ENCODE results near the gene MBNL1.
A peak's percentile ranks its signal among the peaks of the same experiment; 100 is the strongest.

Gene MBNL1

GRCh38 chr3:152253514-152253913 is 15.2 kb upstream of the MBNL1 start:
- no peak for DNase-seq

DNA sequence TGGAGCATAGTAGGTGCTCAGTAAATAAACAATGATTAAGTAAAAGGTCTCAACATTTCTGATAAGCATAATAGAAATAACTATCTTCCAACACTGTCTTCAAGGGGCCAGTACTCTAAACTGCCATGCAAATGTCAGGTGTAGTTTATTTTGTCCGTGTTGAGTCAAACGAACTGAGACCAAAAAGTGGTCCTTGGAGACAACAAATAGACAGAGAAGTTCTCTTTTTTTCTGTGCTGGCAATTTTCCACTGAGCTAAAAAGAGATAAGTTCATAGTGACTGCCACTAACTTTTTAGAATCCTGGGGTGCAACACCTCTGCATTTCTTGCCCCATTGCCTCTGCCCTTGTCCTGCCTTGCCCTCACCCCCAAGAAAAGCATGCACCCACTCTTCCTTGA is 14.7 kb upstream of the MBNL1 start:
- no peak for DNase-seq

- peak in 2 of 6 experiments; percentile 23 to 34 for DNase-seq
Observed at GRCh38 chr3:152255290-152255689, 13.4 kb upstream of the MBNL1 start.

DNA sequence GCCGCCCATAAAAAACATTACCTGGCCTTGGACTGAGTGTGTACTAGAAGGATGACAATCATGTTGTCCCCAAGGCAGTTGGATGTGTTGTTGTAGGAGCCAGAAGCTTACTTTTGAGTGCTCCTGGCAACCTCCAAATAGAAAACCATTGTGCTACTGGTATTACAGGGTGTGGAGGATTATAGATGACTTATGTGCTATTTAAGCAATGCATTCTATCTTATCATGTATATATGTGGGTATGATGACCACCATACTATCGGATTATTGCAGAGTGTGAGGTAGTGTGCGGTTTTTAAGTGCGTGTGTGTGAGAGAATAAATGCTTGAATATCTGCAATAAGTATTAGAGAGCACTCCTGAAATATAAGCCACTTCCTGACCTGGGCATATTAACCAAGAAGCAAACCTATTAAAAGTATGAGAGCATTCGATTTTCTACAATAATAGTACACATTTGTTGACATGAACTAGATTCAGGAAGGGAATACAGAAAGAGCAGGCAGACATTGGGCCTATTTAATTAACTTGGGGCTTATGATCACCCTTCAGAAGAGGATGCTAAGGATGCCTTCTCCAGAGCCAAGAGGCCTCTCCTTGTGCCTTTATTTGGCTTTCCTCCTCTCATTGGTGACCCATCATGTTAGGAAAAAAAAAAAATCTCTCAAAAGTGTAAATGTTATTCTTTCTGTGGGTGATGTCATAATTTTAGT is 11.7 kb upstream of the MBNL1 start:
- DNase-seq: peak in 1 of 6 experiments; percentile 1

DNA sequence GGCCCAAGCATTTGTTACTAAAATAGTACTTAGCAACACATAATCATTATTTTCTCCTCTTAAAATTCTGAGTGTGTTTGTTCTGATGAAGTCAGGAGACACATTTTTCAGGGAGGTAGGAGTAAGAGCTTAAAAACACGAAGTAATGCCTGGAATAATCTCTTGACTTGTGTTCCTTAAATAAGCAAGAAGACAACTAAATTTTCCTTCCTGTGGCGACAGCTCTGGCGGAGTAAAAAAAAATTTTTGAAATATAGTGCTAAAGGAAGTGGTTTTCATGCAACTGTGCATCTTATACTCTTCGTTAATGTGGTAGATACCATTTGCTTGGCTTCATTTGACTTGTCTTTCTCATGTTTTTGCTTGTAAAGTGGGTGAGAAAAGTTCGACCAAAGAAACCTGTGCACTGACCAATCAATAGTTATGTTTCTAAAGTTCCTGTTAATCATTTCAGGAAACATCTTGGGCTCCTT is 11.1 kb upstream of the MBNL1 start:
- DNase-seq: peak in 3 of 6 experiments; percentile 65 to 73 (median 67)

GRCh38 chr3:152258448-152259393 is 10.0 kb upstream of the MBNL1 start:
- peak in 5 of 6 experiments; percentile 14 to 70 (median 45) for DNase-seq

GRCh38 chr3:152259468-152259867 is 9.3 kb upstream of the MBNL1 start:
- no peak for DNase-seq

DNA sequence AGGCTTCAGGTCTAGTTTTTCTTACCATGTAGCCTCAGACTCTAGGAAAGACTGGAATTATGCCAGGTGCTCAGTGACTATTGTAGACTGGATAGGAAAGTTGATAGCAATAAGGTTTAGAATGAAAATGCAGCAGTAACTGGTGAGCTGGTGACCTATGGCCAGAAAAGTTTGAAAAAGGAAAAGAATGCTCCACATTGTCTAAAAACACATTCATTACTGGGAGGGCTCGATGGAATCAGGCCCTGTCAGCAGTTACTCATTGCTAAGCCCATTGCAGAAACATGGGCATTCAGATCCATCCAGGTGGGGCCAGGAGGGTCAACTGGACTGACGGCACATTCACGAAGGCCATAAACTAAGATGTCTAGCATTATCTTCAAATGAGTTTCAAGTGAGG is 8.7 kb upstream of the MBNL1 start:
- DNase-seq: no peak

DNA sequence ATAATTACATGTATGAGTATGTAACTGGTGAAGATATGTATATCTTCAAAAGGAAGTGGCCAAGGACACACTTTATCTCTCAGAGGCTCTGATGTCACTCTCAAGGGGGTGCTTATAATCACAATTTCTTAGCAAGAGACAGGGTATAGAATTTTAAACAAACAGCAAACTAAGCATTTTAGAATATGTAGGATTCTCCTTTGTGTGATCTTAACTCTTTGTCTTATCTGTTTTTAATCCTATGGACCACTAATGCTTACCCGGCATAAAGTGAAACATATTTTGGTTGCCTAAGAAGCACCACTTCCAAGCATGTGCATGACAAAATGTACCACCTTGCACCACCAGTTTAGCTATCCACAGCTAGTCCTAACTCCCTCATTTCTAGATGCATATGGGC is 8.2 kb upstream of the MBNL1 start:
- no peak for DNase-seq

- DNase-seq: no peak
Observed at GRCh38 chr3:152261329-152261728, 7.4 kb upstream of the MBNL1 start.

GRCh38 chr3:152263711-152264110 is 5.0 kb upstream of the MBNL1 start:
- no peak for DNase-seq

DNA sequence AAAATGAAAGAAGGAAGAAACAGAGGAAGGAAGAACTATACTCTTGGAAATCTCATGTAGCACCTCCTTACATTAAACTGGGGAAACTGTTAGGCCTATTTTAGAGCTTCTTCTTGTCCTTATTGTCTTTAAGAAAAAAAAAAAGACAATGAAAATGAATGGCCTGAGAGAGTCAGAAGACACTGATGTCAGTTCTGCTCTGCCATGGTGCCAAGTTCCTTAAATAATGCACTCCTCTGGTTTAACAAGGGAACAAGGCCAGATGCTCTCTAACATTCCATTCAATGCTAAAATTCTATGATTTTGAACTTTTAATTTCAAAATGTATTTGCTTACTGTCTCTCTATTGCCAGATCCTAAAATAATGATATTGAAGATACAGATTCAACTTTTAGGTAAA is 4.4 kb upstream of the MBNL1 start:
- DNase-seq: no peak

- DNase-seq: no peak
Observed at GRCh38 chr3:152266221-152266995, 2.3 kb upstream of the MBNL1 start.

DNA sequence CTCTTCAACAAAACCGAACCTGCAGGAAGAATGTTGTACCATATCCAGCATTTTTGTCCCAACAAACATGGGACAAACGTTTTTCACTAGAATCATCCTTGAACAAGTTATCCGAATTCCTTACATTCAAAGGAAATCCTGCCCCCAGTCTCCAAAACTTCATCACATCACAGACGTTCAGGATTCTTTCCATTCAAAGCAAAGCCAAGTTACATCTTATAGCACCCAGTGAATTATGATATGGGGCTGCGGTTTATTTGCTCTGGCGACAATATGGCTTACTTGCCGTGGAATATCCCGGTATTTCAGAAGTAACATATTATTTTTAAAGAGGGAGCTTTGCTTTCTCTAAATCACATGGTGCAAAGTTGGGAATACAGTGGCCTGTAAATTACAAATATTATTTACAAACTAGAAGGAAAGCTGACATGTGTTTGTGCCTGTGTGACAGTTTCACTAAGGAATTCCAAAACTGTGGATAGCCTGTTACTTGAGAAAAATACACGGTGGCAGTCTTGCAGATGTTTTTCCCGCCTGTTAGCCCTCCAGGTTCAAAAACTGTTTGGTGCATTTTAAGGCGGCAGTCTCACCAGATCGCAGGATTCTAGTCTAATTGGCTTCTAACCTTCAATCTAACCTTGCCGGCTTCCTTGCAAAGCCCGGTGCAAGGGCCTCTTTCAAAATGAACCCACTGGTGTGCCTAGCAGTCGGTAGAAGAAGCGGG is 736 bp upstream of the MBNL1 start:
- DNase-seq: peak in 1 of 6 experiments; percentile 33

DNA sequence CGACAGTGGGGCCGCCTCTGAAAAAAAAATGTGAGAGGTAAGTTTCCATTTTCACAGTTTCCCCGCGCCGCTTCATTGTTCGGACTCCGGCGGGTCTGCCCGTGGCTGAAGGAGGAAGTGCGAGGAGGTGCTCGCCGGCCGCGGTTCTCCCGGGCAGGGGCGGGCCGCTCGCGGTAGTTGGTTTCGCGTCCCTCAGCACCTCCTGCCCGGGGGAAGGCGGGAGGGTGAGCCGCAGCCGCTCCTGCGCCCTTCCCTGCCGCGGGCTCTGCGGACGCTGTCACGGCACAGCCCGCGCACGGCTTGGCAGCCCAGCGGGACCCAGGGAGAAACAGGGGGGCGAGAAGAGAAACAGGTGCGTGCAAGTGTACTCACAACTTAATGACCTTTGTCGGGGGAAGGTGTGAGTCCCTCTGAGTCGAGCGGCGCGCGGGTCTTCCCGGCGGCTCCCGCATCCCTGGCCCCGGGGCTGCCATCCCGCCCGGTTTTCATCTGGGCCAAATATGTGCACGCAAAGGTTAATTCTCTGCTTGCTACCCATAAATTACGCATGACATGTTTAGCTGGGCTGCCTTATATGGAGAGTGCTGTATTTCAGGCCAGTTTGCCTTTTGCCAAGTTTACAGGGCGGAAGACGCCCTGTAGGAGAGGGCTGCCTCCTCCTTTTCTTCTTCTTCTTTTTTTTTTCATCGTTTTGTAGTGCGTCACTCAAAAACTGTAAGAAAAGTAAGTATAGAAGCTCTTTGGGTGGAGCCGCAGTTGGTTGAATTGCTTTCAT is 514 bp downstream of the MBNL1 start:
- DNase-seq: peak; percentile 60 to 88 (median 74)

DNA sequence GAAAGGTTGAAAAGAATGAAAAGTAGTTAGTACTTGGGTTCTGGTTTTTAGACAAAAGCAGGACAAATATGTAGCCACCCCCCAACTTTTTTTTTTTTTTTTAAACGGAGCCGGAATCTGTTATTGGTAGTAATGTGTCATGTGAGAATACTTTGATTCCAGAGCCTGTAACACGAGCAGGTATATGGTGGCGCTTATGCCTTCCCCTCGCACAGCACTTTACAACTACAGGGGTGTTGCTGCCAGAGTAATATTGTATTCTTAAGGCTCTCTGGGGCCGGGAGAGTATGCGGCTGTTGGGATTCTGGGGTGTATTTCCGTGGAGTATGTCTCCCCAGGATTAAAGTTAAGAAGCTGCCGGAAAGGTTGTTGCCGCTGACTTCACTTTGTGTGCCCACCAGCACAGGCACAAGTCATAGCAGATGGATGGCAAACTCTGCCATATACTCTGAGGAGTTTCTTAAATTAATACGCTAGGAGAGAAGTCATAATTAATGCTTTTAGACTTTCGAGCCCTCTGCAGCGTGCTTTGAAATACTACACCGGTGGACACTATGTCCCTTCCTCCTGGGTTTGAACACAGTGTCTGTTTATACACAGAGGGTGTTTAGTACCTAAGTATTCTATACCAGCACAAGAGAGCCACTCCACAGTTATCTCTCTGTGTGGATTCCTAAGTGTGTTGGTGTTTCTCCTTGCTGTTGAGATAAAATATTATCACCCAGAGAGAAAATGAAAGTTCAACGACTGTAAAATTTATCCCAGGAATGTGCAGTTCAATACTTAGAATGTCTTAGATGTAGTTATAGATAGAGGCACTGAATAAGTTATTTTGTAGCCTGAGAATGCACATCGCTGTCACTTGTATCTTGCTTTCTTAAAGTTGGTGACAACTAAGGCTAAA is 1.4 kb downstream of the MBNL1 start:
- peak in 3 of 6 experiments; percentile 51 to 60 (median 58) for DNase-seq

DNA sequence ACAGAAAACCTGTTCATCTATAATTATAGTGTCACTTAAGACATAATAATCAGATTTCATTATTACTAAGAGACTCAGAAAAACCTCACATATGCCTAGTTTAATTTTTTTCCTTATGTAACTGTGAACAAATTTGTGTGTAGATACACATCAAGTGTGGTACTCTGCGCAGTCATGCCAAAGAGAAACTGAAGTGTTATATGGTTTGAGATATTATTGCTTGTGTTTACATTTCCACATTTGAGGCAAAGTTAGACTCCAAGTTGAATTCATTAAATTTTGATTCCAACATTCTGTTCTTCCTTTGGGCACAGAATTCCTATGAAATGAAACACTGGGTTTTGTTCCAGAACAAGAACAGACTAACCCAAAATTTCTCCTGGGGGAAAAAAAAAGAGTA is 2.2 kb downstream of the MBNL1 start:
- DNase-seq: no peak

DNA sequence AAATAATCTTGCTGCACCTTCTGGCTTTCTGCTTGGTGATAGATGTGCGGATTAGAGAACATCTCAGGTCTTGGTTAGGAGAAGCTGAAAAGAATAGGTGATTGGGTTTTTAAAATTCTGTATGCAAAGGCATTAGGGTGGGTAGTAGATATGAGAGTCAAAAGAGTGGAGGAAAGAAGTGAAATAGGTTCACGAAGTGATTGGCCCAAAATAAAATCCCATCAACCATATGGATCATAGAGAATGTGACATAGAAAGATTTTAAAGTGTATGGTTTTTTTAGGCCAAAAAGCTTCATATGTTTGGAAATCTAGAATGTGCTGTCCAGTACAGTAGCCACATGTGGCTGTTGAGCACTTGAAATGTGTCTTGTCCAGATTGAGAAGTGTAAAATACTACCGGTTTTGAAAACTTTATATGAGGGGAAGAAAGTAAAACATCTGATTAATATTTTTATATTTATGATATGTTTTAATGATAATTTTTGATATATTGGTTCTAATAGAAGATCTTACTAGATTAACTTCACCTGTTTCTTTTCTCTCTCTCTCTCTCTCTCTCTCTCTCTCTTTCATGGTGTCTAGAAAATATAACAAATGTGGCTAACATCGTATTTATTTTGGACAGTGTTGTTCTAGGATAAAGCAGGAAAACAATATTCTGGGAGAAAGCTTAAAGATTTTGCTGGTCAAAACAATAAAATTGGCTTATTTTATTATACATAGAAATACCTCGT is 2.9 kb downstream of the MBNL1 start:
- no peak for DNase-seq

- peak in 1 of 6 experiments; percentile 22 for DNase-seq
Observed at GRCh38 chr3:152272771-152273242, 4.1 kb downstream of the MBNL1 start.

Data from stimulated activated naive CD4-positive, alpha-beta T cell (primary cell).